ENCODE measurements around the gene DEDD.

DNA sequence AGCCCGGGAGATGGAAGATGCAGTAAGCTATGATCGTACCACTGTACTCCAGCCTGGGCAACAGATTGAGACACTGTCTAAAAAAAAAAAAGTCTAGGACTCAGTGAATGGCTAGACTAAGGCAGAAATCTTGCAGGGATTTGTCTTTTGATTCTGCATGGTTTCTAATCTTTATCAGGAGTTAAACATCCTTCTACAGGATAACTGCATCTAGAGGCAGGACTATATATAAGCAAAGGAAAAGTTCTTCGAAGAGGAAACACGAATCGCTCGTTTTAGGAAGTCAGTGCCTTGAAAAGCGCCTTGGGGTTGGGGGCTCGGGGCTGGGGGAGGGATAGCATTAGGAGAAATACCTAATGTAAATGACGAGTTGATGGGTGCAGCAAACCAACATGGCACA lies 20.7 kb upstream of the DEDD start:
- no peak for TF ChIP-seq EZH2phosphoT487 (IDR thresholded peaks at IDR 0.05; ENCODE audit: low read depth)
- TF ChIP-seq, protein P1, sequence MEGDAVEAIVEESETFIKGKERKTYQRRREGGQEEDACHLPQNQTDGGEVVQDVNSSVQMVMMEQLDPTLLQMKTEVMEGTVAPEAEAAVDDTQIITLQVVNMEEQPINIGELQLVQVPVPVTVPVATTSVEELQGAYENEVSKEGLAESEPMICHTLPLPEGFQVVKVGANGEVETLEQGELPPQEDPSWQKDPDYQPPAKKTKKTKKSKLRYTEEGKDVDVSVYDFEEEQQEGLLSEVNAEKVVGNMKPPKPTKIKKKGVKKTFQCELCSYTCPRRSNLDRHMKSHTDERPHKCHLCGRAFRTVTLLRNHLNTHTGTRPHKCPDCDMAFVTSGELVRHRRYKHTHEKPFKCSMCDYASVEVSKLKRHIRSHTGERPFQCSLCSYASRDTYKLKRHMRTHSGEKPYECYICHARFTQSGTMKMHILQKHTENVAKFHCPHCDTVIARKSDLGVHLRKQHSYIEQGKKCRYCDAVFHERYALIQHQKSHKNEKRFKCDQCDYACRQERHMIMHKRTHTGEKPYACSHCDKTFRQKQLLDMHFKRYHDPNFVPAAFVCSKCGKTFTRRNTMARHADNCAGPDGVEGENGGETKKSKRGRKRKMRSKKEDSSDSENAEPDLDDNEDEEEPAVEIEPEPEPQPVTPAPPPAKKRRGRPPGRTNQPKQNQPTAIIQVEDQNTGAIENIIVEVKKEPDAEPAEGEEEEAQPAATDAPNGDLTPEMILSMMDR (IDR thresholded peaks at IDR 0.05; ENCODE audit: low read depth, low read length) = no peak

Measured in OCI-LY3 (cell line).